ENCODE results near the gene ANO8. TPM values are rescaled to one million over a fixed set of nuclear protein-coding genes. Genes with fewer than 3 reads are reported as not detected.

ANO8 gene
- total and polyA plus RNA-seq, 2 donors (not counting 3 experiments of a cell fraction or from before 2014, with no cell fraction given): 3.5 to 6.8 TPM

DNA sequence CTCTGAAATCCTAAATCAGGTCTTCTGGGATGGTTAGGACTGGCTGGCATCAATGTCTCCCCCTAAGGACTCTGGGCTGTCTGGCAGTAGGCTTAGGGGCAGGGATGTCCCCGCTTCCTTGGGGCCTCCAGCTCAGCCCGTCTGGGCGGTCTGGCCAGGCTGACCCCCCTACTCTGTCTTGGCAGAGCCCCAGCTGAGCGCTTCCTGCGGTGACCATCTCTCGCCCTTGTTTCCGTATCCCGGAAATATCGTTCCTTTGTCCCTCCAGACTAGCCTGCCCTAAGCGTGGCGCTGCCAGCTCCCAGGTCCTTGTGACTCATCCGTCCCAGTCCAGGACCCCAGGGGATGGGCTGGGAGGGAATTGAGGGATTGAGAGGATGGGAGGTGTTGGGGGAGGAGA lies 14.0 kb upstream of the ANO8 start:
- H3K4me2 ChIP-seq (ENCODE audit: insufficient read depth, low read length): peak overlapping the region; percentile 20
- no peak overlapping the region for H3K9ac ChIP-seq (replicated peaks; ENCODE audit: extremely low read depth, insufficient read depth, low read length)

More for the DNA sequence above, 14.0 kb upstream of the ANO8 start:
- H3K9me1 ChIP-seq (replicated peaks; ENCODE audit: control insufficient read depth, extremely low read depth, insufficient read depth, low read length): no peaks in the 10 kb centered on the region
- H3K4me3 ChIP-seq (replicated peaks in 1 of 3; ENCODE audit: insufficient read depth in 1 of 3, low read depth in 1 of 3, low read length in 3 of 3): no peak overlapping the region
- peaks cover 38% of the 10 kb centered on the region for H3K4me1 ChIP-seq (ENCODE audit: control insufficient read depth, extremely low read depth, insufficient read depth, low read length)
- dilution Hi-C loops (cut with MboI; ENCODE audit: extremely low pct_ligation_motif_present, low sequenced_read_pairs): no loop called here
- intact Hi-C loops (cut with micrococcal nuclease): no loop called here
- no peaks in the 10 kb centered on the region for H4K20me1 ChIP-seq (replicated peaks; ENCODE audit: control insufficient read depth, extremely low read depth, insufficient read depth, low read length)
- TF ChIP-seq POLR2A (IDR thresholded peaks at IDR 0.05; ENCODE audit: low read depth, low read length) (peak; percentile 48), JUN (IDR thresholded peaks at IDR 0.05; ENCODE audit: borderline replicate concordance, insufficient read depth, insufficient read length, low read depth) (peak; percentile 62), POLR2AphosphoS5 (IDR thresholded peaks at IDR 0.05; ENCODE audit: insufficient read depth, low read depth, low read length) (peak; percentile 92), MYC (IDR thresholded peaks at IDR 0.05; ENCODE audit: low read depth, low read length) (peak; percentile 31), FOS (IDR thresholded peaks at IDR 0.05; ENCODE audit: borderline replicate concordance, insufficient read depth, low read length) (peak; percentile 86), EZH2 (IDR thresholded peaks at IDR 0.05; ENCODE audit: borderline replicate concordance, low read depth, low read length, severe bottlenecking) (no peak), GATA2 (IDR thresholded peaks at IDR 0.05; ENCODE audit: insufficient read depth, insufficient read length, low read depth, low read length) (peak; percentile 34)
- TF ChIP-seq, protein P1, sequence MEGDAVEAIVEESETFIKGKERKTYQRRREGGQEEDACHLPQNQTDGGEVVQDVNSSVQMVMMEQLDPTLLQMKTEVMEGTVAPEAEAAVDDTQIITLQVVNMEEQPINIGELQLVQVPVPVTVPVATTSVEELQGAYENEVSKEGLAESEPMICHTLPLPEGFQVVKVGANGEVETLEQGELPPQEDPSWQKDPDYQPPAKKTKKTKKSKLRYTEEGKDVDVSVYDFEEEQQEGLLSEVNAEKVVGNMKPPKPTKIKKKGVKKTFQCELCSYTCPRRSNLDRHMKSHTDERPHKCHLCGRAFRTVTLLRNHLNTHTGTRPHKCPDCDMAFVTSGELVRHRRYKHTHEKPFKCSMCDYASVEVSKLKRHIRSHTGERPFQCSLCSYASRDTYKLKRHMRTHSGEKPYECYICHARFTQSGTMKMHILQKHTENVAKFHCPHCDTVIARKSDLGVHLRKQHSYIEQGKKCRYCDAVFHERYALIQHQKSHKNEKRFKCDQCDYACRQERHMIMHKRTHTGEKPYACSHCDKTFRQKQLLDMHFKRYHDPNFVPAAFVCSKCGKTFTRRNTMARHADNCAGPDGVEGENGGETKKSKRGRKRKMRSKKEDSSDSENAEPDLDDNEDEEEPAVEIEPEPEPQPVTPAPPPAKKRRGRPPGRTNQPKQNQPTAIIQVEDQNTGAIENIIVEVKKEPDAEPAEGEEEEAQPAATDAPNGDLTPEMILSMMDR (IDR thresholded peaks at IDR 0.05; ENCODE audit: extremely low read depth in 1 of 2, insufficient read depth in 1 of 2, low read depth in 1 of 2, low read length in 2 of 2): no peak
- H3K36me3 ChIP-seq (ENCODE audit: control insufficient read depth in 2 of 2, extremely low read depth in 1 of 2, insufficient read depth in 2 of 2, low read length in 2 of 2): no peaks in the 10 kb centered on the region
- BruUV-seq (replicated peaks): no TSS peak
- H3K79me2 ChIP-seq (ENCODE audit: control insufficient read depth, insufficient read depth, low read length): no peaks in the 10 kb centered on the region
- ChIA-PET POLR2A (no interaction called here), CTCF (interaction anchor here (1.6 to 7.0 kb wide), 3 partner anchors 31 to 43 kb away, joined by 3 to 180 read pairs (median 12); no protein-coding TSS in a partner anchor)
- peak; percentile 97 for FAIRE-seq
- no peaks in the 10 kb centered on the region for H3K9me3 ChIP-seq (replicated peaks; ENCODE audit: control insufficient read depth, insufficient read depth, low read length)
- H3K27me3 ChIP-seq (ENCODE audit: control insufficient read depth in 2 of 2, insufficient read depth in 2 of 2, low read length in 2 of 2): no peaks in the 10 kb centered on the region
- DNase-seq (ENCODE audit: low read depth, low spot score): peak; percentile 92
- H2AFZ ChIP-seq (ENCODE audit: low read depth, low read length): no peak overlapping the region
- H3K27ac ChIP-seq (ENCODE audit: insufficient read depth, low read depth, low read length): peak overlapping the region; percentile 63

Data from endothelial cell of umbilical vein (primary cell).